Trophoblast cell (in vitro differentiated cells and primary cell): Measurements from ENCODE around the gene TAF6.

Experiments
- DNase-seq, 2 donors: peaks; one replicate each; pipeline ENCODE4 v3.0.0-alpha.2; 2016
- H2AFZ ChIP-seq: 2 replicates; pipeline ENCODE4 v1.6.1; 2013; ENCODE audit warnings: low read length, moderate library complexity, mild to moderate bottlenecking; ENCODE audit not compliant: insufficient read depth, poor library complexity
- H2AK5ac ChIP-seq: 2 replicates; pipeline ENCODE4 v1.6.1; 2013; ENCODE audit warnings: mild to moderate bottlenecking, low read length
- H2BK120ac ChIP-seq: 2 replicates; pipeline ENCODE4 v1.6.1; 2013; ENCODE audit warnings: low read length, mild to moderate bottlenecking, moderate library complexity; ENCODE audit not compliant: insufficient read depth, poor library complexity
- H2BK12ac ChIP-seq: 2 replicates; pipeline ENCODE4 v1.6.1; 2013; ENCODE audit warnings: mild to moderate bottlenecking, low read length, moderate library complexity
- H2BK5ac ChIP-seq: 2 replicates; pipeline ENCODE4 v1.6.1; 2013; ENCODE audit warnings: low read length, low read depth, moderate library complexity, mild to moderate bottlenecking; ENCODE audit not compliant: poor library complexity
- H3K14ac ChIP-seq: 2 replicates; pipeline ENCODE4 v1.6.1; 2013; ENCODE audit warnings: mild to moderate bottlenecking, low read length
- H3K18ac ChIP-seq: 2 replicates; pipeline ENCODE4 v1.6.1; 2013; ENCODE audit warnings: mild to moderate bottlenecking, low read length
- H3K23ac ChIP-seq: 2 replicates; pipeline ENCODE4 v1.6.1; 2013; ENCODE audit warnings: low read length
- H3K27ac ChIP-seq: 2 replicates; pipeline ENCODE4 v1.5.1; 2013; ENCODE audit warnings: low read depth, mild to moderate bottlenecking, inconsistent platforms, low read length, moderate library complexity
- H3K27me3 ChIP-seq: 2 replicates; pipeline ENCODE4 v1.6.1; 2013; ENCODE audit warnings: inconsistent platforms, mild to moderate bottlenecking, low read length, moderate library complexity; ENCODE audit not compliant: insufficient read depth
- H3K36me3 ChIP-seq, 2 experiments: 1 replicate in 1 of 2; 2 replicates in 1 of 2; pipeline ENCODE4 v1.6.1; 2013; ENCODE audit warnings: low read length in 2 of 2, mild to moderate bottlenecking in 2 of 2, moderate library complexity in 1 of 2; ENCODE audit not compliant: insufficient read depth in 2 of 2, control insufficient read depth in 1 of 2
- H3K4ac ChIP-seq: 2 replicates; pipeline ENCODE4 v1.6.1; 2013; ENCODE audit warnings: low read depth, mild to moderate bottlenecking, low read length, moderate library complexity
- H3K4me1 ChIP-seq, 2 experiments: 1 replicate in 1 of 2; 2 replicates in 1 of 2; pipeline ENCODE4 v1.6.1; 2013; ENCODE audit warnings: low read length in 2 of 2, mild to moderate bottlenecking in 2 of 2, moderate library complexity in 1 of 2; ENCODE audit not compliant: insufficient read depth in 2 of 2, control insufficient read depth in 1 of 2
- H3K4me2 ChIP-seq: 2 replicates; pipeline ENCODE4 v1.6.1; 2013; ENCODE audit warnings: inconsistent platforms, mild to moderate bottlenecking, low read length, moderate library complexity
- H3K4me3 ChIP-seq: 2 replicates; pipeline ENCODE4 v1.5.1; 2013; ENCODE audit warnings: mild to moderate bottlenecking, low read depth, low read length, inconsistent platforms
- H3K79me1 ChIP-seq: one replicate; pipeline ENCODE4 v1.6.1; 2013; ENCODE audit warnings: low read length
- H3K79me2 ChIP-seq: 2 replicates; pipeline ENCODE4 v1.6.1; 2013; ENCODE audit warnings: low read length, mild to moderate bottlenecking; ENCODE audit not compliant: control insufficient read depth, insufficient read depth, poor library complexity
- H3K9ac ChIP-seq: 2 replicates; pipeline ENCODE4 v1.6.1; 2013; ENCODE audit warnings: mild to moderate bottlenecking, low read length
- H3K9me3 ChIP-seq: 2 replicates; pipeline ENCODE4 v1.6.1; 2013; ENCODE audit warnings: low read depth, mild to moderate bottlenecking, control low read depth, inconsistent platforms, low read length; ENCODE audit not compliant: insufficient read depth
- H4K12ac ChIP-seq: 2 replicates; pipeline ENCODE4 v1.6.1; 2013; ENCODE audit warnings: low read depth, mild to moderate bottlenecking, low read length, moderate library complexity
- H4K8ac ChIP-seq: 2 replicates; pipeline ENCODE4 v1.6.1; 2013; ENCODE audit warnings: low read depth, mild to moderate bottlenecking, low read length, moderate library complexity
- H4K91ac ChIP-seq: one replicate; pipeline ENCODE4 v1.6.1; 2013; ENCODE audit warnings: low read depth, mild to moderate bottlenecking, low read length, moderate library complexity
- WGBS: extraction: QIAGEN DNeasy Blood & Tissue Kit; methylation state at CpG from one replicate; pipeline ENCODE4 v1.1.7; 2013; ENCODE audit warnings: missing lambda C conversion rate; ENCODE audit not compliant: insufficient read length, insufficient coverage; ENCODE audit errors: extremely low coverage; 5-methylcytosine and 5-hydroxymethylcytosine counted together

Gene TAF6

DNA sequence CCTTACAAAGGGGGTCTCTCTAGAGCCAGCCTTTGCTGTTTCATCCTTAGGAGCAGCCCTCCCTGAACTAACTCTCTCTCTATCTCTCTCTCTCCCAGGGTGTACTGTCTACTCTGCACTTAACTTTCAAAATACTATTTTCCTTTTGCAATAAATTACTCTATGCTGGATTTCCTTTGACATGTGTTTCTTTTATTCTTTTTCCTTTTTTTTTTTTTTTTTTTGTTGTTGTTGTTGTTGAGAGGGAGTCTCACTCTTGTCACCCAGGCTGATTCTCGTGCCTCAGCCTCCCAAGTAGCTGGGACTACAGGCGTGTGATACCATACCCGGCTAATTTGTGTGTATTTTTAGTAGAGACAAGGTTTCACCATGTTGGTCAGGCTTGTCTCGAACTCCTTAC, 36.2 kb downstream of the TAF6 start:
- Histone ChIP-seq H3K14ac (no peak overlapping the region), H3K79me2 (peaks cover 15% of the 10 kb centered on the region), H3K27ac (no peak overlapping the region), H2AFZ (no peak overlapping the region), H3K36me3 (peaks cover 10 to 13% of the 10 kb centered on the region in 2 experiments), H3K9me3 (no peaks in the 10 kb centered on the region), H2AK5ac (no peak overlapping the region), H3K4me2 (peak overlapping the region; percentile 63), H3K4ac (no peak overlapping the region), H3K79me1 (peaks cover 13% of the 10 kb centered on the region), H4K12ac (no peak overlapping the region), H3K27me3 (no peaks in the 10 kb centered on the region), H2BK5ac (no peak overlapping the region), H4K8ac (no peak overlapping the region), H3K4me3 (no peak overlapping the region), H3K4me1 (peaks cover 7 to 10% of the 10 kb centered on the region in 2 experiments), H4K91ac (no peak overlapping the region), H3K9ac (no peak overlapping the region), H3K18ac (no peak overlapping the region), H2BK12ac (no peak overlapping the region), H2BK120ac (no peak overlapping the region), H3K23ac (no peak overlapping the region)
- WGBS, result no CpG with 5 or more reads among the region's 4 CpGs
- DNase-seq, result no peak

- H2AK5ac ChIP-seq, result peak within 1 kb of the TSS; percentile 97
- peak within 1 kb of the TSS; percentile 99 for H3K4ac ChIP-seq
- peak within 1 kb of the TSS; percentile 99 for H4K8ac ChIP-seq
- H4K91ac ChIP-seq, result peak within 1 kb of the TSS; percentile 99
- peak within 1 kb of the TSS; percentile 93 for H3K4me2 ChIP-seq
- no peak within 1 kb of the TSS for H2BK12ac ChIP-seq
- peak within 1 kb of the TSS; percentile 93 for H2AFZ ChIP-seq
- peaks cover 15% of the 10 kb centered on the region for H3K79me2 ChIP-seq
- H3K27ac ChIP-seq, result peak within 1 kb of the TSS; percentile 57
- H3K9ac ChIP-seq, result peak within 1 kb of the TSS; percentile 98
- peaks cover 17 to 20% of the 10 kb centered on the region in 2 experiments for H3K36me3 ChIP-seq
- H3K79me1 ChIP-seq, result peaks cover 6% of the 10 kb centered on the region
- H3K18ac ChIP-seq, result peak within 1 kb of the TSS; percentile 98
- no peaks in the 10 kb centered on the region for H3K9me3 ChIP-seq
- DNase-seq, result peak; percentile 98 to 99
- H4K12ac ChIP-seq, result peak within 1 kb of the TSS; percentile 99
- H3K27me3 ChIP-seq, result no peaks in the 10 kb centered on the region
- peak within 1 kb of the TSS; percentile 99 for H3K4me3 ChIP-seq
- peak within 1 kb of the TSS; percentile 91 for H2BK5ac ChIP-seq
- peak within 1 kb of the TSS; percentile 99 for H3K14ac ChIP-seq
- H2BK120ac ChIP-seq, result peak within 1 kb of the TSS; percentile 95
- H3K4me1 ChIP-seq, result peaks cover 2 to 4% of the 10 kb centered on the region in 2 experiments
- peak within 1 kb of the TSS; percentile 64 for H3K23ac ChIP-seq
- WGBS, result no CpG with 5 or more reads among the region's 55 CpGs
Measured at GRCh38 chr7:100081535-100082102, 37.5 kb downstream of the TAF6 start, which contains the start of gene ZNF3. Gene ZNF3 (minus strand): TSS chr7:100081723. CDS start chr7:100077357, 4,366 bp downstream.

GRCh38 chr7:100080907-100081534, 38.1 kb downstream of the TAF6 start:
- Histone ChIP-seq H2BK120ac (peak overlapping the region; percentile 95), H3K4ac (peak overlapping the region; percentile 99), H3K4me2 (peak overlapping the region; percentile 93), H3K36me3 (peaks cover 23 to 25% of the 10 kb centered on the region in 2 experiments), H3K4me3 (peak overlapping the region; percentile 99), H3K27ac (peak overlapping the region; percentile 57), H3K79me2 (peaks cover 15% of the 10 kb centered on the region), H3K27me3 (no peaks in the 10 kb centered on the region), H3K79me1 (peaks cover 6% of the 10 kb centered on the region), H3K14ac (peak overlapping the region; percentile 99), H2BK5ac (peak overlapping the region; percentile 91), H3K23ac (peak overlapping the region; percentile 64), H2AK5ac (peak overlapping the region; percentile 97), H4K91ac (peak overlapping the region; percentile 99), H4K8ac (peak overlapping the region; percentile 99), H2BK12ac (no peak overlapping the region), H3K9me3 (no peaks in the 10 kb centered on the region), H2AFZ (peak overlapping the region; percentile 93), H4K12ac (peak overlapping the region; percentile 99), H3K18ac (peak overlapping the region; percentile 98), H3K9ac (peak overlapping the region; percentile 98), H3K4me1 (peaks cover 2 to 4% of the 10 kb centered on the region in 2 experiments)
- peak in 1 of 2 donors; percentile 19 for DNase-seq
- no CpG with 5 or more reads among the region's 34 CpGs for WGBS

DNA sequence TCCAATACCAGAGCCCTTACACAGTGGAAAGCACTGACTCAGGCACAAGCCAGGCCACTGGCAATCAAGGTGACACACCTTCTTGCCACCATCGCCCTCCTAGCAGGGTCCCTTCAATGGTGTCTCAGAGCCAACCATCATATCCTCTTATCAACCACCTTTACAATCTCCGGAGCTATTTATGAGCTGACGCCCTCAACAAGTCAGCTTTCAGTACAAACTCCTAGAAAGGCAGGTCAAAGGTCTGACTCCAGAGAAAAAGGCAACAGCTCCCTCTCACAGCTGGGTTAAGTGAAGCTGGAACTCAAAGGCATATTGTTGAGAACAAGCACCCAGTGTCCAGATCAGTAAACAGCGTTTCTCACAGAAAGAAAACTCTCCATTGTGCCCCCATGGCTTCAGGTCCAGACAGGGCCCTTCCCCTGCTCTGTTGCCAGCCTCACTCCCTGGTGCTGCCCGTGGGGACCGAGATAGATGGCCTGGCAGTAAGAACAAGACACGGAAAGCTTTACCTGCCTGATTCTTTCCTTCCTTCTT, 40.1 kb downstream of the TAF6 start:
- Histone ChIP-seq H3K27me3 (no peaks in the 10 kb centered on the region), H3K79me2 (peaks cover 15% of the 10 kb centered on the region), H3K9ac (no peak overlapping the region), H3K4me1 (peaks cover 2 to 4% of the 10 kb centered on the region in 2 experiments), H3K4ac (peak overlapping the region; percentile 74), H3K36me3 (peaks cover 42 to 44% of the 10 kb centered on the region in 2 experiments), H2AFZ (no peak overlapping the region), H2BK12ac (no peak overlapping the region), H3K4me2 (no peak overlapping the region), H2AK5ac (no peak overlapping the region), H3K9me3 (peaks cover 6% of the 10 kb centered on the region), H4K91ac (no peak overlapping the region), H3K4me3 (no peak overlapping the region), H3K79me1 (peaks cover 6% of the 10 kb centered on the region), H3K23ac (no peak overlapping the region), H4K12ac (no peak overlapping the region), H3K18ac (no peak overlapping the region), H2BK120ac (no peak overlapping the region), H3K14ac (no peak overlapping the region), H2BK5ac (no peak overlapping the region), H3K27ac (no peak overlapping the region), H4K8ac (no peak overlapping the region)
- no peak for DNase-seq
- WGBS, result no CpG with 5 or more reads among the region's 7 CpGs
